H1 (cell line): Measurements from ENCODE around the gene SEMA3A. TPM values are rescaled to one million over a fixed set of nuclear protein-coding genes. Genes with fewer than 3 reads are reported as not detected.

Source experiments
- CTCF ChIA-PET: fragments of 300-600 bp; sonication (Branson Sonifier 250); formaldehyde crosslinking; loops from one replicate; lab custom pipeline; 2021; ENCODE audit not compliant: partially characterized antibody; lab: Charles Lee
- POLR2A ChIA-PET: fragments of 300-600 bp; sonication (Branson Sonifier 250); formaldehyde crosslinking; loops from one replicate; lab custom pipeline; 2021; ENCODE audit warnings: inconsistent platforms; ENCODE audit not compliant: partially characterized antibody; lab: Charles Lee
- DNase-seq, 2 experiments: peaks; one replicate each; pipeline versions ENCODE4 v3.0.0 to v3.0.0-alpha.2; 2010 to 2022; ENCODE audit warnings: low spot score in 2 of 2, low read depth in 1 of 2, mixed read lengths in 1 of 2
- FAIRE-seq: peaks from 2 replicates; lab custom pipeline; 2011; peaks lifted over from hg19 to GRCh38; lab: Jason Lieb, UNC
- H2AFZ ChIP-seq: 2 replicates; pipeline ENCODE4 v1.8.1; 2012; ENCODE audit warnings: low read length, inconsistent platforms
- H2AK5ac ChIP-seq: 2 replicates; pipeline ENCODE4 v1.6.1; 2013; ENCODE audit warnings: low read depth, low read length
- H2BK120ac ChIP-seq: replicated peaks from 2 replicates; pipeline ENCODE3; 2013; ENCODE audit warnings: low read depth, low read length, inconsistent platforms
- H2BK12ac ChIP-seq: 2 replicates; pipeline ENCODE4 v1.6.1; 2013; ENCODE audit warnings: low read depth, low read length
- H2BK15ac ChIP-seq: 2 replicates; pipeline ENCODE4 v1.6.1; 2013; ENCODE audit warnings: low read length
- H2BK20ac ChIP-seq: 2 replicates; pipeline ENCODE4 v1.6.1; 2013; ENCODE audit warnings: low read length
- H2BK5ac ChIP-seq: 2 replicates; pipeline ENCODE4 v1.6.1; 2013; ENCODE audit warnings: low read depth, low read length
- H3K14ac ChIP-seq: 2 replicates; pipeline ENCODE4 v1.6.1; 2013; ENCODE audit warnings: inconsistent platforms; ENCODE audit not compliant: insufficient read length
- H3K18ac ChIP-seq: 2 replicates; pipeline ENCODE4 v1.6.1; 2013; ENCODE audit warnings: low read length; ENCODE audit errors: extremely low read depth
- H3K23ac ChIP-seq: 2 replicates; pipeline ENCODE4 v1.6.1; 2013; ENCODE audit warnings: inconsistent platforms; ENCODE audit not compliant: insufficient read length
- H3K23me2 ChIP-seq: 2 replicates; pipeline ENCODE4 v1.6.1; 2013; ENCODE audit warnings: low read depth, low read length
- H3K27ac ChIP-seq: 2 replicates; pipeline ENCODE4 v1.6.1; 2011; ENCODE audit warnings: low read depth, low read length, inconsistent platforms
- H3K27me3 ChIP-seq, 4 experiments: replicated peaks in 1 of 4; 1 replicate in 1 of 4; 2 replicates in 3 of 4; pipeline versions ENCODE4 v1.6.1 to v1.8.1; 2011 to 2013; ENCODE audit warnings: low read length in 3 of 4, mild to moderate bottlenecking in 3 of 4, inconsistent platforms in 2 of 4, mixed read lengths in 2 of 4, moderate library complexity in 1 of 4; ENCODE audit not compliant: control insufficient read depth in 3 of 4, insufficient read depth in 3 of 4; ENCODE audit errors: extremely low read depth in 1 of 4
- H3K36me3 ChIP-seq, 4 experiments: 2 replicates each; pipeline versions ENCODE4 v1.6.1 to v1.8.1; 2011 to 2013; ENCODE audit warnings: mild to moderate bottlenecking in 4 of 4, low read length in 3 of 4, moderate library complexity in 2 of 4, control low read depth in 1 of 4, inconsistent platforms in 1 of 4; ENCODE audit not compliant: insufficient read depth in 4 of 4, control insufficient read depth in 2 of 4
- H3K4ac ChIP-seq: replicated peaks from 2 replicates; pipeline ENCODE3; 2013; ENCODE audit warnings: low read length, low read depth, mixed read lengths, inconsistent platforms; ENCODE audit not compliant: insufficient read length
- H3K4me1 ChIP-seq, 4 experiments: replicated peaks in 1 of 4; 1 replicate in 1 of 4; 2 replicates in 3 of 4; pipeline versions ENCODE4 v1.6.1 to v1.8.1; 2011 to 2013; ENCODE audit warnings: low read length in 3 of 4, inconsistent platforms in 2 of 4, mixed read lengths in 1 of 4; ENCODE audit not compliant: insufficient read depth in 4 of 4, control insufficient read depth in 3 of 4
- H3K4me2 ChIP-seq, 2 experiments: 2 replicates each; pipeline versions ENCODE4 v1.6.1 to v1.8.1; 2011 to 2013; ENCODE audit warnings: low read depth in 2 of 2, low read length in 2 of 2, control low read depth in 1 of 2, inconsistent platforms in 1 of 2, mild to moderate bottlenecking in 1 of 2; ENCODE audit not compliant: insufficient read depth in 1 of 2
- H3K4me3 ChIP-seq, 4 experiments: fragments of 200-600, 300-600 bp in 1 of 4; sonication (generic), shearing (Covaris generic), sonication (Bioruptor Twin) in 1 of 4; 2 replicates each; pipeline versions ENCODE4 v1.5.1 to v1.8.1; 2011 to 2016; ENCODE audit warnings: low read length in 4 of 4, low read depth in 3 of 4, control low read depth in 2 of 4, inconsistent platforms in 2 of 4, mild to moderate bottlenecking in 2 of 4, mixed read lengths in 1 of 4, moderate library complexity in 1 of 4; ENCODE audit not compliant: insufficient read depth in 2 of 4; ENCODE audit errors: extremely low read depth in 1 of 4
- H3K56ac ChIP-seq: replicated peaks from 2 replicates; pipeline ENCODE3; 2013; ENCODE audit warnings: low read depth, mild to moderate bottlenecking, mixed read lengths, low read length, inconsistent platforms; ENCODE audit not compliant: insufficient read length
- H3K79me1 ChIP-seq: 2 replicates; pipeline ENCODE4 v1.6.1; 2013; ENCODE audit warnings: low read depth, low read length, control low read depth
- H3K79me2 ChIP-seq, 2 experiments: 2 replicates each; pipeline versions ENCODE4 v1.6.1 to v1.8.1; 2012 to 2013; ENCODE audit warnings: low read length in 2 of 2, mild to moderate bottlenecking in 2 of 2, inconsistent platforms in 1 of 2; ENCODE audit not compliant: insufficient read depth in 2 of 2, control insufficient read depth in 1 of 2
- H3K9ac ChIP-seq, 4 experiments: replicated peaks in 1 of 4; 1 replicate in 1 of 4; 2 replicates in 3 of 4; pipeline versions ENCODE4 v1.6.1 to v1.8.1; 2011 to 2013; ENCODE audit warnings: low read depth in 3 of 4, low read length in 3 of 4, control low read depth in 2 of 4, mild to moderate bottlenecking in 2 of 4, moderate library complexity in 2 of 4, inconsistent platforms in 1 of 4; ENCODE audit errors: extremely low read depth in 1 of 4
- H3K9me3 ChIP-seq, 2 experiments: 2 replicates each; pipeline versions ENCODE4 v1.6.1 to v1.8.1; 2012 to 2013; ENCODE audit warnings: mild to moderate bottlenecking in 2 of 2, moderate library complexity in 2 of 2, control low read depth in 1 of 2, inconsistent platforms in 1 of 2, low read depth in 1 of 2, low read length in 1 of 2, mixed read lengths in 1 of 2; ENCODE audit not compliant: insufficient read depth in 2 of 2
- H4K20me1 ChIP-seq, 2 experiments: replicated peaks in 1 of 2; 2 replicates each; pipeline versions ENCODE3 to v1.8.1; 2011 to 2013; ENCODE audit warnings: inconsistent platforms in 2 of 2, low read length in 2 of 2, mild to moderate bottlenecking in 1 of 2; ENCODE audit not compliant: insufficient read depth in 2 of 2, control insufficient read depth in 1 of 2
- H4K5ac ChIP-seq: 2 replicates; pipeline ENCODE4 v1.6.1; 2013; ENCODE audit warnings: low read length, low read depth, mixed read lengths, inconsistent platforms; ENCODE audit not compliant: insufficient read length
- H4K8ac ChIP-seq: 2 replicates; pipeline ENCODE4 v1.8.0; 2013; ENCODE audit warnings: mild to moderate bottlenecking, moderate library complexity, low read length, inconsistent platforms; ENCODE audit not compliant: insufficient read depth; ENCODE audit errors: extremely low read depth
- H4K91ac ChIP-seq: replicated peaks from 2 replicates; pipeline ENCODE3; 2013; ENCODE audit warnings: low read length, mixed read lengths, inconsistent platforms; ENCODE audit not compliant: insufficient read length
- CBX8 ChIP-seq: fragments of 300-800, 300-1000 bp; sonication (generic); IDR thresholded peaks from 2 replicates; pipeline ENCODE4 v1.7.1; 2016; ENCODE audit warnings: low read depth, low read length, borderline replicate concordance
- CEBPB ChIP-seq: IDR thresholded peaks from 2 replicates; pipeline ENCODE4 v1.6.1; 2012; ENCODE audit warnings: low read depth, low read length
- KDM1A ChIP-seq: fragments of 200-600, 300-600 bp; sonication (generic); IDR thresholded peaks from 2 replicates; pipeline ENCODE4 v1.7.1; 2016; ENCODE audit warnings: mild to moderate bottlenecking, low read length, borderline replicate concordance
- KDM5A ChIP-seq: fragments of 200-600 bp; IDR thresholded peaks from 2 replicates; pipeline ENCODE4 v1.7.1; 2012; ENCODE audit warnings: mild to moderate bottlenecking, low read length, inconsistent platforms, mixed read lengths
- NANOG ChIP-seq: IDR thresholded peaks from 2 replicates; pipeline ENCODE4 v1.6.1; 2011; ENCODE audit warnings: low read length, low read depth, mild to moderate bottlenecking, inconsistent platforms; ENCODE audit not compliant: insufficient read depth, poor library complexity, severe bottlenecking
- RXRA ChIP-seq: IDR thresholded peaks from 2 replicates; pipeline ENCODE4 v1.6.1; 2011; ENCODE audit warnings: low read depth, mild to moderate bottlenecking, low read length, moderate library complexity; ENCODE audit not compliant: insufficient read depth
- SAP30 ChIP-seq: fragments of 300-600 bp; sonication (generic); IDR thresholded peaks from 2 replicates; pipeline ENCODE4 v1.7.1; 2012; ENCODE audit warnings: low read length, moderate library complexity, mild to moderate bottlenecking, inconsistent platforms; ENCODE audit not compliant: insufficient read depth, insufficient replicate concordance
- SP1 ChIP-seq: IDR thresholded peaks from 2 replicates; pipeline ENCODE4 v1.6.1; 2011; ENCODE audit warnings: low read depth, low read length
- SRF ChIP-seq: IDR thresholded peaks from 2 replicates; pipeline ENCODE4 v1.6.1; 2011; ENCODE audit warnings: mild to moderate bottlenecking, low read depth, low read length, moderate library complexity
- WGBS, 2 experiments: shearing (Covaris generic) in 1 of 2; methylation state at CpG; one replicate each; pipeline versions ENCODE4 v1.1.6 to v1.1.7; 2013 to 2015; ENCODE audit warnings: low lambda C conversion rate in 2 of 2, mixed read lengths in 2 of 2, inconsistent platforms in 1 of 2, low coverage in 1 of 2, missing lambda C conversion rate in 1 of 2; ENCODE audit not compliant: insufficient replicate concordance in 2 of 2, insufficient coverage in 1 of 2, insufficient read length in 1 of 2; ENCODE audit errors: extremely low coverage in 1 of 2, missing lambda C conversion rate in 1 of 2; 5-methylcytosine and 5-hydroxymethylcytosine counted together
- polyA plus RNA-seq, 7 experiments: library from polyadenylated mRNA; depleted of rRNA in 3 of 7; stranded (reverse) in 5 of 7; unstranded in 2 of 7; fragments of >200 nt in 5 of 7; fragments of 200-250 nt in 2 of 7; gene quantifications; 1 replicate in 5 of 7; 2 replicates in 1 of 7; 4 replicates in 1 of 7; pipeline versions ENCODE4 v1.2.1 to v1.2.3, GENCODE V29; 2011 to 2013; ENCODE audit warnings: missing spikeins in 2 of 7, mixed read lengths in 2 of 7
- total RNA-seq: library from RNA; stranded (reverse); fragmentation: NEBNext Ultra II Directional; extraction: Animal tissue kit (Norgen Biotek cat#: 25700); gene quantifications from 2 replicates; pipeline ENCODE4 v1.2.1, GENCODE V29; 2021

Gene SEMA3A
- total and polyA plus RNA-seq, 2 of the 8 experiments (the other 6 are each of a cell fraction or from before 2014, with no cell fraction given), result 8.1 to 45.9 TPM

GRCh38 chr7:84104826-84105225 is 89.8 kb downstream of the SEMA3A start:
- Histone ChIP-seq H4K20me1 (no peaks in the 10 kb centered on the region), H4K8ac (no peak overlapping the region), H3K23ac (no peak overlapping the region), H3K18ac (no peak overlapping the region), H3K4me3 (no peak overlapping the region), H3K9ac (no peak overlapping the region), H3K79me1 (no peaks in the 10 kb centered on the region), H3K27me3 (no peaks in the 10 kb centered on the region), H3K9me3 (no peaks in the 10 kb centered on the region), H3K4me1 (peaks cover under 1 to 20% (median 3%) of the 10 kb centered on the region in 4 experiments; a peak in 6 of 7 replicates), H3K36me3 (peaks cover 0 to 5% (median 0%) of the 10 kb centered on the region in 4 experiments; a peak in 1 of 8 replicates), H3K4me2 (no peak overlapping the region), H3K56ac (no peak overlapping the region), H2BK20ac (no peak overlapping the region), H3K23me2 (no peaks in the 10 kb centered on the region), H2AFZ (no peak overlapping the region), H4K5ac (no peak overlapping the region), H3K79me2 (0 out of 4 replicates have a peak, but pooled peaks cover 0 to 4% of the 10 kb centered on the region in 2 experiments), H3K14ac (no peak overlapping the region), H2AK5ac (no peak overlapping the region), H3K27ac (no peak overlapping the region), H4K91ac (no peak overlapping the region), H2BK12ac (no peak overlapping the region), H2BK15ac (no peak overlapping the region), H3K4ac (no peak overlapping the region), H2BK120ac (no peak overlapping the region), H2BK5ac (no peak overlapping the region)
- CTCF ChIA-PET, result no interaction called here
- POLR2A ChIA-PET, result no interaction called here
- FAIRE-seq (no peak), DNase-seq (no peak)
- TF ChIP-seq KDM5A (no peak), KDM1A (no peak), CEBPB (no peak), SAP30 (no peak), CBX8 (no peak), SP1 (no peak), RXRA (no peak), NANOG (no peak), SRF (no peak)
- WGBS, 2 experiments, result 90% methylated on average over 3 of the region's 3 CpGs; no CpG with 5 or more reads in 1 of the 2 experiments
